GM23338 (cell line): ENCODE data around the gene SEC14L3. TPM values are rescaled to one million over a fixed set of nuclear protein-coding genes. Genes with fewer than 3 reads are reported as not detected.

Experiments
- ATAC-seq: fragments of 200-7000 bp; cut with Tn5 transposase; 3 replicates; pipeline ENCODE4 v1.9.1; 2020
- DNase-seq: peaks from one replicate; pipeline ENCODE4 v3.0.0-alpha.2; 2015; ENCODE audit warnings: low spot score
- H2AFZ ChIP-seq: fragments of 200-600 bp; sonication (generic); 2 replicates; pipeline ENCODE4 v1.8.0; 2016; ENCODE audit warnings: antibody characterized with exemption, mild to moderate bottlenecking, moderate library complexity
- H3F3A ChIP-seq: fragments of 200-600 bp; sonication (generic); replicated peaks from 2 replicates; pipeline ENCODE4 v1.8.0; 2017; ENCODE audit warnings: antibody characterized with exemption, mixed run types, low read depth
- H3K27ac ChIP-seq: fragments of 200-600 bp; sonication (generic); 2 replicates; pipeline ENCODE4 v1.6.1; 2016; ENCODE audit warnings: low read depth
- H3K27me3 ChIP-seq: fragments of 200-600 bp; sonication (generic); 2 replicates; pipeline ENCODE4 v1.8.0; 2016; ENCODE audit warnings: mild to moderate bottlenecking, mixed run types, moderate library complexity; ENCODE audit not compliant: insufficient read depth
- H3K36me3 ChIP-seq: fragments of 200-600 bp; sonication (generic); 2 replicates; pipeline ENCODE4 v1.8.0; 2016; ENCODE audit warnings: mild to moderate bottlenecking; ENCODE audit not compliant: insufficient read depth
- H3K4me1 ChIP-seq: fragments of 200-600 bp; sonication (generic); 2 replicates; pipeline ENCODE4 v1.8.0; 2016; ENCODE audit warnings: mild to moderate bottlenecking, moderate library complexity; ENCODE audit not compliant: insufficient read depth
- H3K4me2 ChIP-seq: fragments of 200-600 bp; sonication (generic); 2 replicates; pipeline ENCODE4 v1.7.1; 2017; ENCODE audit warnings: mixed run types
- H3K4me3 ChIP-seq: fragments of 200-600 bp; sonication (generic); 2 replicates; pipeline ENCODE4 v1.6.1; 2016; ENCODE audit warnings: mixed run types
- H3K79me2 ChIP-seq: fragments of 200-600 bp; sonication (generic); replicated peaks from 2 replicates; pipeline ENCODE4 v1.8.0; 2017; ENCODE audit warnings: mild to moderate bottlenecking; ENCODE audit not compliant: insufficient read depth
- H3K9me2 ChIP-seq: fragments of 200-600 bp; sonication (generic); 2 replicates; pipeline ENCODE4 v1.8.0; 2017; ENCODE audit not compliant: insufficient read depth
- H4K20me1 ChIP-seq: fragments of 200-600 bp; sonication (generic); replicated peaks from 2 replicates; pipeline ENCODE4 v1.8.0; 2017; ENCODE audit warnings: mild to moderate bottlenecking; ENCODE audit not compliant: insufficient read depth
- H3K27ac Mint-ChIP-seq: 2 replicates; pipeline ENCODE4 v1.8.0; 2020; ENCODE audit warnings: inconsistent platforms, mild to moderate bottlenecking, moderate library complexity, mixed read lengths
- H3K27me3 Mint-ChIP-seq: 3 replicates; pipeline ENCODE4 v1.8.0; 2022; ENCODE audit warnings: low read depth, mild to moderate bottlenecking, moderate library complexity, mixed read lengths, inconsistent platforms; ENCODE audit not compliant: insufficient read depth, poor library complexity
- H3K36me3 Mint-ChIP-seq: 3 replicates; pipeline ENCODE4 v1.8.0; 2021; ENCODE audit warnings: low read depth, mild to moderate bottlenecking, inconsistent platforms, moderate library complexity, mixed read lengths
- H3K4me1 Mint-ChIP-seq: 3 replicates; pipeline ENCODE4 v1.8.0; 2020; ENCODE audit warnings: mild to moderate bottlenecking, inconsistent platforms, mixed read lengths
- H3K4me3 Mint-ChIP-seq: 3 replicates; pipeline ENCODE4 v1.8.0; 2021; ENCODE audit warnings: moderate library complexity, mild to moderate bottlenecking, inconsistent platforms, mixed read lengths
- H3K9me3 Mint-ChIP-seq: 3 replicates; pipeline ENCODE4 v1.8.0; 2020; ENCODE audit warnings: moderate library complexity, mild to moderate bottlenecking, inconsistent platforms, mixed read lengths
- EZH2phosphoT487 ChIP-seq: fragments of 200-600 bp; sonication (generic); IDR thresholded peaks from one replicate; pipeline ENCODE4 v1.8.1; 2018; ENCODE audit warnings: antibody characterized with exemption; ENCODE audit not compliant: unreplicated experiment
- NANOG ChIP-seq: IDR thresholded peaks from 2 replicates; pipeline ENCODE4 v1.6.1; 2016; ENCODE audit warnings: antibody characterized with exemption, borderline replicate concordance
- STAT1 ChIP-seq: IDR thresholded peaks from one replicate; pipeline ENCODE4 v1.6.1; 2016; ENCODE audit warnings: antibody characterized with exemption; ENCODE audit not compliant: unreplicated experiment
- ZNF114 ChIP-seq: fragments of 250-450 bp; sonication (Bioruptor Pico); IDR thresholded peaks from 2 replicates; pipeline ENCODE4 v1.5.0; 2020; ENCODE audit warnings: mild to moderate bottlenecking, moderate library complexity
- ZNF462 ChIP-seq: fragments of 250-450 bp; sonication (Bioruptor Pico); IDR thresholded peaks from 2 replicates; pipeline ENCODE4 v1.5.0; 2020; ENCODE audit warnings: mild to moderate bottlenecking, moderate library complexity
- polyA plus RNA-seq: library from polyadenylated mRNA; unstranded; fragments of >200 nt; fragmentation: Nextera tagmentation; extraction: Ambion mirVana; gene quantifications from 2 replicates; pipeline ENCODE4 v1.2.1, GENCODE V29; 2016
- total RNA-seq: library from RNA; depleted of rRNA; stranded (reverse); fragments of >200 nt; shearing (Covaris generic); gene quantifications from 2 replicates; pipeline ENCODE4 v1.2.3, GENCODE V29; 2014
- TF ChIP-seq, protein P1 (sequence below), 2 experiments: fragments of 200-600 bp in 1 of 2; sonication (generic) in 1 of 2; conservative IDR thresholded peaks; 2 replicates each; pipeline versions ENCODE4 v1.5.1 to v1.6.1; 2016 to 2017; ENCODE audit warnings: antibody characterized with exemption in 2 of 2, low read depth in 2 of 2, mild to moderate bottlenecking in 2 of 2, moderate library complexity in 1 of 2
- TF ChIP-seq, protein P2 (sequence below): IDR thresholded peaks from 2 replicates; pipeline ENCODE4 v1.6.1; 2016; ENCODE audit warnings: antibody characterized with exemption

The SEC14L3 gene
- total and polyA plus RNA-seq, 2 experiments from 2014 or later = not detected

GRCh38 chr22:30441088-30441487 is 30.7 kb downstream of the SEC14L3 start (continued):
- TF ChIP-seq ZNF462 (CRISPR knock-in tag) = no peak

- Histone ChIP-seq H3K27ac (no peak overlapping the region), H3K9me2 (0 out of 2 replicates have a peak, but pooled peaks cover 1% of the 10 kb centered on the region), H2AFZ (no peak overlapping the region), H3K4me3 (no peak overlapping the region), H3K4me2 (no peak overlapping the region), H3F3A (no peaks in the 10 kb centered on the region), H3K36me3 (no peaks in the 10 kb centered on the region), H3K4me1 (no peaks in the 10 kb centered on the region; the same call in 1 of the 2 replicates), H3K79me2 (no peaks in the 10 kb centered on the region), H3K27me3 (no peaks in the 10 kb centered on the region), H4K20me1 (no peaks in the 10 kb centered on the region)
- no peak overlapping the region for H3K27ac Mint-ChIP-seq
- ATAC-seq (no peak), DNase-seq (no peak)
- peaks cover 7% of the 10 kb centered on the region for H3K9me3 Mint-ChIP-seq
- H3K27me3 Mint-ChIP-seq = peaks cover 6% of the 10 kb centered on the region
- peaks cover 24% of the 10 kb centered on the region for H3K4me1 Mint-ChIP-seq
- H3K36me3 Mint-ChIP-seq = peaks cover 5% of the 10 kb centered on the region; the same call in 2 of the 3 replicates
- no peak overlapping the region for H3K4me3 Mint-ChIP-seq
- TF ChIP-seq STAT1 = no peak
- TF ChIP-seq NANOG = no peak
- no peak for TF ChIP-seq ZNF114 (CRISPR knock-in tag)
- TF ChIP-seq, protein P1, sequence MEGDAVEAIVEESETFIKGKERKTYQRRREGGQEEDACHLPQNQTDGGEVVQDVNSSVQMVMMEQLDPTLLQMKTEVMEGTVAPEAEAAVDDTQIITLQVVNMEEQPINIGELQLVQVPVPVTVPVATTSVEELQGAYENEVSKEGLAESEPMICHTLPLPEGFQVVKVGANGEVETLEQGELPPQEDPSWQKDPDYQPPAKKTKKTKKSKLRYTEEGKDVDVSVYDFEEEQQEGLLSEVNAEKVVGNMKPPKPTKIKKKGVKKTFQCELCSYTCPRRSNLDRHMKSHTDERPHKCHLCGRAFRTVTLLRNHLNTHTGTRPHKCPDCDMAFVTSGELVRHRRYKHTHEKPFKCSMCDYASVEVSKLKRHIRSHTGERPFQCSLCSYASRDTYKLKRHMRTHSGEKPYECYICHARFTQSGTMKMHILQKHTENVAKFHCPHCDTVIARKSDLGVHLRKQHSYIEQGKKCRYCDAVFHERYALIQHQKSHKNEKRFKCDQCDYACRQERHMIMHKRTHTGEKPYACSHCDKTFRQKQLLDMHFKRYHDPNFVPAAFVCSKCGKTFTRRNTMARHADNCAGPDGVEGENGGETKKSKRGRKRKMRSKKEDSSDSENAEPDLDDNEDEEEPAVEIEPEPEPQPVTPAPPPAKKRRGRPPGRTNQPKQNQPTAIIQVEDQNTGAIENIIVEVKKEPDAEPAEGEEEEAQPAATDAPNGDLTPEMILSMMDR (conservative IDR thresholded peaks at IDR 0.05; ENCODE audit: low read depth in 2 of 2) = no peak
- no peak for TF ChIP-seq EZH2phosphoT487
- no peak for TF ChIP-seq ZNF462 (CRISPR knock-in tag)
- TF ChIP-seq, protein P2, sequence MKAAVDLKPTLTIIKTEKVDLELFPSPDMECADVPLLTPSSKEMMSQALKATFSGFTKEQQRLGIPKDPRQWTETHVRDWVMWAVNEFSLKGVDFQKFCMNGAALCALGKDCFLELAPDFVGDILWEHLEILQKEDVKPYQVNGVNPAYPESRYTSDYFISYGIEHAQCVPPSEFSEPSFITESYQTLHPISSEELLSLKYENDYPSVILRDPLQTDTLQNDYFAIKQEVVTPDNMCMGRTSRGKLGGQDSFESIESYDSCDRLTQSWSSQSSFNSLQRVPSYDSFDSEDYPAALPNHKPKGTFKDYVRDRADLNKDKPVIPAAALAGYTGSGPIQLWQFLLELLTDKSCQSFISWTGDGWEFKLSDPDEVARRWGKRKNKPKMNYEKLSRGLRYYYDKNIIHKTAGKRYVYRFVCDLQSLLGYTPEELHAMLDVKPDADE = no peak
Observed at GRCh38 chr22:30439836-30440235, 32.0 kb downstream of the SEC14L3 start.
